GM19395 (cell line): ENCODE data around the gene POLG.

ENCODE experiments used
- ATAC-seq: cut with Tn5 transposase; IDR thresholded peaks from one replicate; pipeline ENCODE4 v1.9.1; 2021; ENCODE audit warnings: mild to moderate bottlenecking, moderate library complexity; ENCODE audit not compliant: unreplicated experiment

The POLG gene

GRCh38 chr15:89328398-89329254 lies 6.0 kb downstream of the POLG start:
- no peak for ATAC-seq

GRCh38 chr15:89327113-89327512 lies 7.5 kb downstream of the POLG start:
- ATAC-seq = no peak

- no peak for ATAC-seq
Observed at GRCh38 chr15:89326316-89326715, 8.3 kb downstream of the POLG start.

GRCh38 chr15:89325039-89325803 lies 9.4 kb downstream of the POLG start:
- no peak for ATAC-seq

- no peak for ATAC-seq
Observed at GRCh38 chr15:89323825-89324224, 10.8 kb downstream of the POLG start.

- ATAC-seq = no peak
Observed at GRCh38 chr15:89322822-89323221, 11.8 kb downstream of the POLG start.

- no peak for ATAC-seq
Observed at GRCh38 chr15:89321521-89322410, 12.9 kb downstream of the POLG start.

- ATAC-seq = no peak
Observed at GRCh38 chr15:89320200-89320599, 14.4 kb downstream of the POLG start.

- ATAC-seq = no peak
Observed at GRCh38 chr15:89319678-89320077, 14.9 kb downstream of the POLG start.

GRCh38 chr15:89317186-89317720 lies 17.4 kb downstream of the POLG start:
- ATAC-seq = no peak

- no peak for ATAC-seq
Observed at GRCh38 chr15:89316504-89316903, 18.1 kb downstream of the POLG start.

GRCh38 chr15:89315375-89315929 lies 19.2 kb downstream of the POLG start:
- ATAC-seq = no peak

- no peak for ATAC-seq
Observed at GRCh38 chr15:89309993-89310392, 24.6 kb downstream of the POLG start.

- ATAC-seq = no peak
Observed at GRCh38 chr15:89308236-89308635, 26.4 kb downstream of the POLG start.

- ATAC-seq = no peak
Observed at GRCh38 chr15:89307791-89308190, 26.8 kb downstream of the POLG start.

- ATAC-seq = no peak
Observed at GRCh38 chr15:89307046-89307587, 27.5 kb downstream of the POLG start.

GRCh38 chr15:89305395-89305794 lies 29.2 kb downstream of the POLG start:
- ATAC-seq = no peak

GRCh38 chr15:89303986-89304385 lies 30.6 kb downstream of the POLG start:
- ATAC-seq = no peak

GRCh38 chr15:89301304-89302089 lies 33.1 kb downstream of the POLG start:
- ATAC-seq = no peak
